Erythroblast (primary cell): Measurements from ENCODE around the gene ANKH.

Source experiments
- GATA1 ChIP-seq: IDR thresholded peaks from 2 replicates; pipeline ENCODE4 v1.6.1; 2011; ENCODE audit warnings: low read depth, mild to moderate bottlenecking, control low read depth, low read length, moderate library complexity
- POLR2A ChIP-seq: IDR thresholded peaks from 2 replicates; pipeline ENCODE4 v1.6.1; 2011; ENCODE audit warnings: mild to moderate bottlenecking, low read length

DNA sequence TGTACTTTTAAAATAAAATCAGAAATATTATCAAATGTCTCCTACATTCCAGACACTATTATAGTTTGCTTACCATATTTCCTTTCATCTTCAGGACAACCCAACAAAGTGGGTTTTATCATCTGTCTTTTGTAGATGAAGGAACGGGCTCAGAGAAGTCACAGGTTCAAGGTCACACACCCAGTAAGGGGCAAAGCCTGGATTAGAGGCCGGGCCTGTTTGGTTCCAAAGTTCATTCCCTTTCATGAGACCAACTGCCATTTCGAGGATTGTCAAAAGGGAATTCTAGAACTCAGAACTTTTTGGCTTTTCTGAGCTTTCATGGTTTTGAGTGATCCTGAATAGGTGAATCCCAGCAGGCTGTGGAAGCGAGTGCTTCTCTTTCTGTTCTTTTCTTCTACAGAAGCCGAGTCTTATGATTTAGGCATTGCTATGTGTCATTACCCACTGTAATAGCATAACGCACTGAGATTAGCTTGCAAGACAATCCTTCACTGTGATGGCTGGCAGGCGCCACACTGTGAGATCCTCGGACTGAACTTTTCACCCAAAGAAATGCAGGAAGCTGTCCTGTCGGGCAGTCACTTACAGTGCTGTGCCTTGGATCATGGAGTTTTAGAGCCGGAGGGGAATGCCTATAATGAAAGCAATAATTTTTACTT, 43.8 kb upstream of the ANKH start:
- TF ChIP-seq POLR2A (no peak), GATA1 (no peak)
